IPS-20b (cell line): Measurements from ENCODE around the gene C1orf198.

ENCODE experiments used
- H3K27ac ChIP-seq: one replicate; pipeline ENCODE4 v1.5.1; 2013; ENCODE audit warnings: low read length
- H3K27me3 ChIP-seq: 2 replicates; pipeline ENCODE4 v1.6.1; 2013; ENCODE audit warnings: mild to moderate bottlenecking, low read length, inconsistent platforms; ENCODE audit not compliant: insufficient read depth
- H3K36me3 ChIP-seq: 2 replicates; pipeline ENCODE4 v1.6.1; 2013; ENCODE audit warnings: low read depth, mild to moderate bottlenecking, inconsistent platforms, low read length, moderate library complexity; ENCODE audit not compliant: insufficient read depth
- H3K4me1 ChIP-seq: 2 replicates; pipeline ENCODE4 v1.6.1; 2013; ENCODE audit warnings: mild to moderate bottlenecking, control low read depth, inconsistent platforms, low read length, moderate library complexity; ENCODE audit not compliant: insufficient read depth
- H3K4me3 ChIP-seq: 2 replicates; pipeline ENCODE4 v1.5.1; 2013; ENCODE audit warnings: mild to moderate bottlenecking, low read length, inconsistent platforms
- H3K9ac ChIP-seq: 2 replicates; pipeline ENCODE4 v1.6.1; 2013; ENCODE audit warnings: low read depth, mild to moderate bottlenecking, inconsistent platforms, low read length, moderate library complexity
- H3K9me3 ChIP-seq: 2 replicates; pipeline ENCODE4 v1.6.1; 2013; ENCODE audit warnings: mild to moderate bottlenecking, low read depth, low read length, inconsistent platforms; ENCODE audit not compliant: insufficient read depth

The C1orf198 gene

GRCh38 chr1:230788561-230789275 is 79.6 kb downstream of the C1orf198 start:
- no peaks in the 10 kb centered on the region for H3K9me3 ChIP-seq
- no peaks in the 10 kb centered on the region for H3K36me3 ChIP-seq
- no peak overlapping the region for H3K9ac ChIP-seq
- H3K27ac ChIP-seq = no peak overlapping the region
- no peak overlapping the region for H3K4me3 ChIP-seq
- peaks cover 11% of the 10 kb centered on the region for H3K4me1 ChIP-seq
- H3K27me3 ChIP-seq = peaks cover 73% of the 10 kb centered on the region

- Histone ChIP-seq H3K4me1 (peaks cover 11% of the 10 kb centered on the region), H3K4me3 (no peak overlapping the region), H3K27ac (no peak overlapping the region), H3K9me3 (no peaks in the 10 kb centered on the region), H3K27me3 (peaks cover 85% of the 10 kb centered on the region), H3K36me3 (no peaks in the 10 kb centered on the region), H3K9ac (no peak overlapping the region)
Measured at GRCh38 chr1:230787471-230787870, 80.8 kb downstream of the C1orf198 start.
